Activated naive CD4-positive, alpha-beta T cell treated with anti-CD3 and anti-CD28 coated beads for 36 hours (primary cell): ENCODE measurements around the gene HAP1. TPM values are rescaled to one million over a fixed set of nuclear protein-coding genes. Genes with fewer than 3 reads are reported as not detected.
A peak's percentile ranks its signal among the peaks of the same experiment; 100 is the strongest.

Experiments used
- CTCF ChIA-PET: fragments of 350-600 bp; sonication (Branson Sonifier 250); formaldehyde crosslinking; loops from one replicate; lab custom pipeline; 2021; ENCODE audit warnings: antibody characterized with exemption; lab: Charles Lee
- DNase-seq: peaks from one replicate; pipeline ENCODE4 v3.0.0-alpha.2; 2020
- H3K27ac Mint-ChIP-seq: one replicate; pipeline ENCODE4 v1.8.0; 2021; ENCODE audit warnings: mild to moderate bottlenecking, mixed read lengths
- H3K27me3 Mint-ChIP-seq: one replicate; pipeline ENCODE4 v1.8.0; 2021; ENCODE audit warnings: low read depth, mixed read lengths
- H3K36me3 Mint-ChIP-seq: one replicate; pipeline ENCODE4 v1.8.0; 2021; ENCODE audit warnings: low read depth, mixed read lengths
- H3K4me1 Mint-ChIP-seq: one replicate; pipeline ENCODE4 v1.8.0; 2021; ENCODE audit warnings: low read depth, mixed read lengths
- H3K4me3 Mint-ChIP-seq: one replicate; pipeline ENCODE4 v1.8.0; 2021; ENCODE audit warnings: mild to moderate bottlenecking, moderate library complexity, mixed read lengths
- H3K9me3 Mint-ChIP-seq: one replicate; pipeline ENCODE4 v1.8.0; 2021; ENCODE audit warnings: mixed read lengths
- intact Hi-C: fragments of 100-400 bp; cut with micrococcal nuclease; formaldehyde crosslinking; loops from one replicate; pipeline ENCODE4 v1.15.1; 2023
- total RNA-seq, 2 experiments: library from RNA; stranded (reverse); gene quantifications; one replicate each; pipeline ENCODE4 v1.2.3, GENCODE V29; 2021

The HAP1 gene
- total RNA-seq, 2 experiments from 2014 or later: not detected

GRCh38 chr17:41758601-41759000, 24.2 kb upstream of the HAP1 start:
- H3K9me3 Mint-ChIP-seq: no peaks in the 10 kb centered on the region
- H3K4me1 Mint-ChIP-seq: no peaks in the 10 kb centered on the region
- no peaks in the 10 kb centered on the region for H3K27me3 Mint-ChIP-seq
- no peaks in the 10 kb centered on the region for H3K36me3 Mint-ChIP-seq
- H3K4me3 Mint-ChIP-seq: no peak overlapping the region
- intact Hi-C loops: no loop called here
- CTCF ChIA-PET: no interaction called here
- no peak for DNase-seq
- H3K27ac Mint-ChIP-seq: no peak overlapping the region

- no peak for DNase-seq
- Mint-ChIP-seq H3K27ac (no peak overlapping the region), H3K36me3 (no peaks in the 10 kb centered on the region), H3K4me3 (no peak overlapping the region), H3K9me3 (no peaks in the 10 kb centered on the region), H3K27me3 (no peaks in the 10 kb centered on the region), H3K4me1 (no peaks in the 10 kb centered on the region)
- intact Hi-C loops: no loop called here
- CTCF ChIA-PET: interaction anchor here (1.1 kb wide), 1 partner anchor 16 kb away, joined by 3 read pairs; no protein-coding TSS in a partner anchor
These were observed 19.6 kb upstream of the HAP1 start for GRCh38 chr17:41754066-41754465.

- Mint-ChIP-seq H3K4me3 (no peak overlapping the region), H3K4me1 (no peaks in the 10 kb centered on the region), H3K36me3 (no peaks in the 10 kb centered on the region), H3K27ac (no peak overlapping the region), H3K27me3 (no peaks in the 10 kb centered on the region), H3K9me3 (no peaks in the 10 kb centered on the region)
- CTCF ChIA-PET: interaction anchor here (1.0 kb wide), 1 partner anchor 50 kb away, joined by 3 read pairs; no protein-coding TSS in a partner anchor
- DNase-seq: no peak
- intact Hi-C loops: no loop called here
These were observed 16.8 kb upstream of the HAP1 start for GRCh38 chr17:41751288-41751687.

GRCh38 chr17:41750862-41751261, 16.4 kb upstream of the HAP1 start:
- H3K27me3 Mint-ChIP-seq: no peaks in the 10 kb centered on the region

GRCh38 chr17:41748275-41748674, 13.8 kb upstream of the HAP1 start:
- H3K27me3 Mint-ChIP-seq: no peaks in the 10 kb centered on the region
- intact Hi-C loops: no loop called here
- CTCF ChIA-PET: no interaction called here
- DNase-seq: no peak
- no peaks in the 10 kb centered on the region for H3K36me3 Mint-ChIP-seq
- H3K4me3 Mint-ChIP-seq: no peak overlapping the region
- no peaks in the 10 kb centered on the region for H3K9me3 Mint-ChIP-seq
- H3K4me1 Mint-ChIP-seq: no peaks in the 10 kb centered on the region
- no peak overlapping the region for H3K27ac Mint-ChIP-seq

More at GRCh38 chr17:41750862-41751261, 16.4 kb upstream of the HAP1 start:
- CTCF ChIA-PET: interaction anchor here (0.9 to 1.0 kb wide), 2 partner anchors 13 to 50 kb away, joined by 3 read pairs; no protein-coding TSS in a partner anchor
- intact Hi-C loops: no loop called here
- Mint-ChIP-seq H3K9me3 (no peaks in the 10 kb centered on the region), H3K4me3 (no peak overlapping the region), H3K27ac (no peak overlapping the region), H3K4me1 (no peaks in the 10 kb centered on the region), H3K36me3 (no peaks in the 10 kb centered on the region)
- no peak for DNase-seq

GRCh38 chr17:41741709-41742108, 7.3 kb upstream of the HAP1 start:
- H3K9me3 Mint-ChIP-seq: no peaks in the 10 kb centered on the region
- H3K4me3 Mint-ChIP-seq: no peak overlapping the region
- CTCF ChIA-PET: interaction anchor here (1.4 kb wide), 1 partner anchor 60 kb away, joined by 6 read pairs; no protein-coding TSS in a partner anchor
- H3K4me1 Mint-ChIP-seq: no peaks in the 10 kb centered on the region
- H3K27me3 Mint-ChIP-seq: peaks cover 9% of the 10 kb centered on the region
- intact Hi-C loops: no loop called here
- no peak for DNase-seq
- H3K27ac Mint-ChIP-seq: no peak overlapping the region
- H3K36me3 Mint-ChIP-seq: no peaks in the 10 kb centered on the region

- Mint-ChIP-seq H3K27ac (no peak overlapping the region), H3K27me3 (peaks cover 19% of the 10 kb centered on the region), H3K36me3 (no peaks in the 10 kb centered on the region), H3K4me1 (no peaks in the 10 kb centered on the region), H3K4me3 (no peak overlapping the region), H3K9me3 (no peaks in the 10 kb centered on the region)
- intact Hi-C loops: no loop called here
- CTCF ChIA-PET: interaction anchor here (1.1 to 1.2 kb wide), 2 partner anchors 62 to 65 kb away, joined by 3 read pairs; no protein-coding TSS in a partner anchor
- DNase-seq: no peak
These were observed 6.1 kb upstream of the HAP1 start for GRCh38 chr17:41740506-41740905.

- intact Hi-C loops: loop anchor here (5.0 to 10.0 kb wide), 2 partner anchors 125 to 147 kb away; partner anchors contain the start of gene KLHL11
- Mint-ChIP-seq H3K27ac (no peak overlapping the region), H3K4me3 (no peak overlapping the region), H3K36me3 (no peaks in the 10 kb centered on the region), H3K9me3 (no peaks in the 10 kb centered on the region), H3K27me3 (peaks cover 23% of the 10 kb centered on the region), H3K4me1 (peaks cover 2% of the 10 kb centered on the region)
- CTCF ChIA-PET: interaction anchor here (0.9 to 1.2 kb wide), 3 partner anchors 61 to 66 kb away, joined by 3 read pairs; no protein-coding TSS in a partner anchor
- DNase-seq: no peak
These were observed 5.4 kb upstream of the HAP1 start for GRCh38 chr17:41739661-41740352.

GRCh38 chr17:41738801-41739112, 4.3 kb upstream of the HAP1 start:
- H3K36me3 Mint-ChIP-seq: no peaks in the 10 kb centered on the region
- H3K27me3 Mint-ChIP-seq: peaks cover 25% of the 10 kb centered on the region
- peaks cover 2% of the 10 kb centered on the region for H3K4me1 Mint-ChIP-seq
- no peak overlapping the region for H3K27ac Mint-ChIP-seq
- DNase-seq: no peak
- CTCF ChIA-PET: interaction anchor here (0.9 kb wide), 1 partner anchor 62 kb away, joined by 3 read pairs; no protein-coding TSS in a partner anchor
- no peak overlapping the region for H3K4me3 Mint-ChIP-seq
- H3K9me3 Mint-ChIP-seq: no peaks in the 10 kb centered on the region
- intact Hi-C loops: loop anchor here (1.0 to 10.0 kb wide), 5 partner anchors 63 to 378 kb away; partner anchors contain the start of gene KLHL11

- DNase-seq: peak; percentile 91
- no peak overlapping the region for H3K4me3 Mint-ChIP-seq
- peaks cover 29% of the 10 kb centered on the region for H3K27me3 Mint-ChIP-seq
- CTCF ChIA-PET: interaction anchor here (0.6 to 2.6 kb wide), 13 partner anchors 10 to 220 kb away, joined by 3 to 33 read pairs (median 3); partner anchors contain the start of genes JUP and P3H4
- H3K9me3 Mint-ChIP-seq: no peaks in the 10 kb centered on the region
- peaks cover 2% of the 10 kb centered on the region for H3K4me1 Mint-ChIP-seq
- no peaks in the 10 kb centered on the region for H3K36me3 Mint-ChIP-seq
- no peak overlapping the region for H3K27ac Mint-ChIP-seq
- intact Hi-C loops: loop anchor here (1.0 to 10.0 kb wide), 5 partner anchors 63 to 378 kb away; partner anchors contain the start of gene KLHL11
These were observed 3.8 kb upstream of the HAP1 start for GRCh38 chr17:41738077-41738800.

GRCh38 chr17:41737680-41738023, 3.2 kb upstream of the HAP1 start:
- no peak for DNase-seq
- intact Hi-C loops: loop anchor here (1.0 to 10.0 kb wide), 5 partner anchors 64 to 379 kb away; partner anchors contain the start of gene KLHL11
- no peaks in the 10 kb centered on the region for H3K36me3 Mint-ChIP-seq
- H3K9me3 Mint-ChIP-seq: no peaks in the 10 kb centered on the region
- H3K27ac Mint-ChIP-seq: peak overlapping the region; percentile 36
- no peak overlapping the region for H3K4me3 Mint-ChIP-seq
- H3K4me1 Mint-ChIP-seq: peaks cover 2% of the 10 kb centered on the region
- peaks cover 33% of the 10 kb centered on the region for H3K27me3 Mint-ChIP-seq
- CTCF ChIA-PET: interaction anchor here (0.6 to 2.6 kb wide), 13 partner anchors 9 to 221 kb away, joined by 3 to 33 read pairs (median 3); partner anchors contain the start of genes JUP and P3H4
